GM12891 (cell line): ENCODE results near the gene METAP1D.

Experiments
- PAX5 ChIP-seq: IDR thresholded peaks from 2 replicates; pipeline ENCODE4 v1.6.1; 2011; ENCODE audit warnings: low read length, moderate library complexity, mild to moderate bottlenecking; ENCODE audit not compliant: insufficient read depth, severe bottlenecking
- POLR2A ChIP-seq: IDR thresholded peaks from 2 replicates; pipeline ENCODE4 v1.6.1; 2011; ENCODE audit warnings: low read depth, low read length, control low read depth
- POLR2AphosphoS5 ChIP-seq: IDR thresholded peaks from 2 replicates; pipeline ENCODE4 v1.6.1; 2011; ENCODE audit warnings: low read depth, low read length, control low read depth
- SPI1 ChIP-seq: IDR thresholded peaks from 2 replicates; pipeline ENCODE4 v1.6.1; 2011; ENCODE audit warnings: low read depth, low read length, control low read depth
- TAF1 ChIP-seq: IDR thresholded peaks from 2 replicates; pipeline ENCODE4 v1.6.1; 2011; ENCODE audit warnings: low read depth, low read length, control low read depth

DNA sequence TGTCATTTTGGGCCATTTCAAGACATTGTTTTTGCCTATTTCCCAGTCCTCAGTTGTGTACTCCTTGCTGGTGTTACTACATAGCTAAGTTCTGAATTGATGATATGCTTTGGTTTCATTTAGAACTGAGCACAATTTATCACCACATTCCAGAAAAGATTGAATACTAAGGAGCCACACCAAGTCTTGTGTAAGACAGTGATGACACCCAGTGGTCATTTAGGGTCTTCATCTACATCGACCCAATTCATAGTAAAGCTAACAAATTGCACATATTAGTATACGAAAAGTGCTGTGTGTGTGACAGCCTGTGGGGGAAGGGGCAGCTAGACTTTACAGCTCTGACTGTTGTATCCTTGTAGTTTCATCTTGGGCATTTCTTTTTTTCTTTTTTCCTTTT lies 113.9 kb downstream of the METAP1D start:
- TF ChIP-seq TAF1 (no peak), POLR2AphosphoS5 (no peak), POLR2A (no peak), SPI1 (no peak), PAX5 (no peak)
